ENCODE results near the gene CEP162.
"Not testable (repeated sequence)": the region's sequence is repeated elsewhere in the genome, so short reads cannot be mapped to it uniquely, and the experiment has no call there.

Gene CEP162

DNA sequence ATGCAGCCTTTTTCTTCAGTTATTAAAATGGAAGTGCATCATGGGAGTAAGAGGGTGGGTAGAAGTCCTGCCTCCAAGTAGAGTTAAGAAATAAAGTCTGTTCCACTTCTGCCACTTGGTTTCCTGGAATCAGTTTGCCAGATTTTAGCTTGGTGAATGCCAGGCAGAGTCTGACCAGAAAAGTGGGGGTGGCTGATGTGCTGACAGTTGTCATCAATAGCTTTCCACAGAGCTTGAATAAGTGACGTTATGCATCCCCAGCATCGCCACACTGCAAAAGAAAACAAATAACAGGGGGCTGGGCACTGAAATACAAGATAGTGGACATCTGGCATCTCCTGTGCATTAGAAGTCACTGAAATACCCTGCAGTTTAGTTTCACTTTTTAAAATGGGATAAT is 30.8 kb upstream of the CEP162 start:
- H3K4me3 ChIP-seq (ENCODE audit: low read length) = no peak overlapping the region
- TF ChIP-seq ZNF274 (IDR thresholded peaks at IDR 0.05; ENCODE audit: low read depth, low read length) = no peak

DNA sequence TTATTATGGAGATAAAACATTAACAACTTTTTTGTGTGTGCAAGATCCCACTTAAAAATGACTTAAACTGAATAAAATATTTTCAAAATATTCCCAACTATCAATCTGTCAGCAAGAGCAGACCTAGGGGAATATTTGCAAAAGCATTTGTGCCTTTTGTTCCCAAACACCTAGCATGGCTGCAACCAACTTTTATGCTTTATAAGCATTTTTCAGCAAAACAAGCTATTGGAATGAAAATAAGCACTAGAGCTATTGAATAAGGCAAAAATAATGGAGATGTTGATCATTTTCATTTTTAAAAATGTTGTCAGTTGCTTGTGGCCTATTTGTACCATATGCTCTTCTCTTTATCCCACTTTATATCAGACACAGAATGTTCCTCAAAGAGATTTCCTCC is 28.2 kb upstream of the CEP162 start:
- TF ChIP-seq ZNF274 (IDR thresholded peaks at IDR 0.05; ENCODE audit: low read depth, low read length) = no peak
- no peak overlapping the region for H3K4me3 ChIP-seq (ENCODE audit: low read length)

DNA sequence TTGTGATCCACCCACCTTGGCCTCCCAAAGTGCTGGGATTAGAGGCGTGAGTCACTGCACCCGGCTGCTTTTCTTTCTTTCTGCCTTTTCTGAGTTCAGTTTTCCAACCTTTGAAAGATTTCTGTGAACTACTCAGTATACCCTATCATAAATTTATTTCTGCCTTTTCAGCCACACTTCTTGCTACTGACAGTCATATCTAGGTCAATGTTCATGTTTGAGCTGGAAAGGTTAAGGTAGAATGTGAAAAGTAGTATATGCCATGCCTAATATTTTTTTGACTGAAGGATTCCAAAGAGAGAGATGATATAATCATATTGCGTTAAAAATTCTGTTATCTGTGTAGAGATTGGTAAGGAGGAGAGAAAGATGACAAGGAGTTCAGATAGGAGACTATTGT is 25.9 kb upstream of the CEP162 start:
- no peak for TF ChIP-seq ZNF274 (IDR thresholded peaks at IDR 0.05; ENCODE audit: low read depth, low read length)
- no peak overlapping the region for H3K4me3 ChIP-seq (ENCODE audit: low read length)

DNA sequence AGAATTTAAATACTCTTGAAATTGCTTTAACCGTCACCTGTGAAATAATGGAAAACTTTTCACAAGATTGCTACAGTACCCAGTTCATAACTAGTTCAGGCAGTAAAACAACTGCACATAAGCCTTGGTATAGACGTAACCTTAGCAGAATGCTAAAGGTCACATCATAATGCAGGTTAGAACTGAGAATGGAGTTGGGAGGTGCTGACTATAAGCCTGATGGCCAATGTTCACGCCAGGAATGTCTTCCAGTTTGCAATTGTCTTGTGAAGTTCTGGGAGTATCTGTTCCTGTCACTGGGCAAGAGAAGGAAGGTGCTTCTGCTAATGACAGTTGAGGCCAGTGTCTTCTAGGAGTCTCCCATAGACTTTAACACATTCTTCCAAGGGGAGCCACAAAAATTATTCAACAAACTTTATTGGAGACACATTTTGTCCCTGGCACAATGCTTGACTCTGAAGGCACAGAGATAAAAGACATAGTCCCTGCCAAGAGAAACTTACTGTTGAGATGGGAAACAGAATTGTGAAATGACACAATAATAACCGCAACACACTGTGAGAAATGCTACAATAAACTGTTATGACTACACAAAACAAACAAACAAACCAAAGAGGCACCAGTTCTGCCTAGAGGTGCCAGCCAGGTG is 24.6 kb upstream of the CEP162 start:
- H3K4me3 ChIP-seq (ENCODE audit: low read length) = no peak overlapping the region
- no peak for TF ChIP-seq ZNF274 (IDR thresholded peaks at IDR 0.05; ENCODE audit: low read depth, low read length)

DNA sequence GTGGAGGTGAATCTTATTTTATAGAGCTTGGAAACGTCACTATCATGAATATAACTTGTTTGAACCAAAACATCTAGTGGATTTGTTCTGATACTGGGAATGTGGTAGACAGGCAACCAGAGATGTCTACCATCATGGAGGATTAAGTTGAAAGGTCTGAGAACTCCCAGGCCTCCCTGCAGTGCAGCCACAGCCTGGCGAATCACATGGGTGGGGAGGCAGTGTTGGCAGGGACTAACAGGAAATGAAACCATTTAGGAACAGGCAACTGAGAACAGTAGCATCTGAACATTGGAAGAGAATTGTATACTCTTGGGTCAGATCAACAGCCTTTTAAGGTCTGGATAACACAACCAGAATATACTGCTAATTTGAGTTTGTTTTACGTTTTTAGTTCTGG is 22.3 kb upstream of the CEP162 start:
- no peak overlapping the region for H3K4me3 ChIP-seq (ENCODE audit: low read length)
- no peak for TF ChIP-seq ZNF274 (IDR thresholded peaks at IDR 0.05; ENCODE audit: low read depth, low read length)

DNA sequence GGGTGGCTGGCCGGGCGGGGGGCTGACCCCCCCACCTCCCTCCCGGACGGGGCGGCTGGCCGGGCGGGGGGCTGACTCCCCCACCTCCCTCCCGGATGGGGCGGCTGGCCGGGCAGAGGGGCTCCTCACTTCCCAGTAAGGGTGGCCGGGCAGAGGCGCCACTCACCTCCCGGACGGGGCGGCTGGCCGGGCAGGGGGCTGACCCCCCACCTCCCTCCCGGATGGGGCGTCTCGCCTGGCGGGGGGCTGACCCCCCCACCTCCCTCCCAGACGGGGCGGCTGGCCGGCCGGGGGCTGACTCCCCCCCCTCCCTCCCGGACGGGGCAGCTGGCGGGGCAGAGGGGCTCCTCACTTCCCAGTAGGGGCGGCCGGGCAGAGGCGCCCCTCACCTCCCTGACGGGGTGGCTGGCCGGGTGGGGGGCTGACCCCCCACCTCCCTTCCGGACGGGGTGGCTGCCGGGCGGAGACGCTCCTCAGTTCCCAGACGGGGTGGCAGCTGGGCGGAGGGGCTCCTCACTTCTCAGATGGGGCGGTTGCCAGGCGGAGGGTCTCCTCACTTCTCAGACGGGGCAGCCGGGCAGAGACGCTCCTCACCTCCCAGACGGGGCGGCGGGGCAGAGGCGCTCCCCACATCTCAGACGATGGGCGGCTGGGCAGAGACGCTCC is 17.1 kb upstream of the CEP162 start:
- H3K4me3 ChIP-seq (ENCODE audit: low read length) = not testable (repeated sequence)

DNA sequence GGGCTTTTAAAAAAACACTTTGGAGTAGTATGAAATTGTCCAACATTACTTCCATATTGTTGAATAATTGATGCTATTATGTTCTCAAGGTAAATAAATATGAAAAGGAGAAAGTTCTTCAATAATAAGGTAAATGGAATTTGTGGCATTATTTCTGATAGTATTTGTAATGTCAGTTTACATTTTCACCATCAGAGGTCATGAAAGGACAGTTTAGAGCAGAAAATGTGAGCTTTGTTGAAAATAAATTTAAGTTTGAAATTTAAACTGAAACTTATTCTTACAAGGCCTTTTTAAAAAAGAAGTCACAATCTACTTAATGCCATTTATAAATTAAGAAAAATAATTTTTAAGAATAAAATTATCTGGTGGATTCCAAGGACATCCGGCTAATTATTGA is 15.8 kb upstream of the CEP162 start:
- no peak for TF ChIP-seq ZNF274 (IDR thresholded peaks at IDR 0.05; ENCODE audit: low read depth, low read length)
- no peak overlapping the region for H3K4me3 ChIP-seq (ENCODE audit: low read length)

DNA sequence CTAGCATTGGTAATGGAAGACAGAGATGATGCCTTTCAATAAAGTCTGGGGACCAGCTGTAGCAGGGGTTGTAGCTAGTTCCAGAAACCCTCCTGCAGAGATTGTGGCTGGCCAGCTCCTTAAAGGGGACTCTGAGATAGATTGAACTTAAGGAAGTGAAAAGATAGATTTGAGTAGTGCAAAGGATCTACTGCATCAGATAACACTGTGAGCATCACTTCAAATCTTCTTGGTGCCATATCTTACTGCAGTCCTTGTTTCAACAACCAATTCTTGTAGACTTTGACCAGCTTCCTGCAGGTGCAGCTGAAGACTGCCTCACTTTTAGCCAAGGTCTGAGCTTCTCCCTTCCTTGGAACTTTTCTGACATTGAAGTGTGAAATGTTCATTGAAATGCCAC is 14.8 kb upstream of the CEP162 start:
- no peak for TF ChIP-seq ZNF274 (IDR thresholded peaks at IDR 0.05; ENCODE audit: low read depth, low read length)
- no peak overlapping the region for H3K4me3 ChIP-seq (ENCODE audit: low read length)

DNA sequence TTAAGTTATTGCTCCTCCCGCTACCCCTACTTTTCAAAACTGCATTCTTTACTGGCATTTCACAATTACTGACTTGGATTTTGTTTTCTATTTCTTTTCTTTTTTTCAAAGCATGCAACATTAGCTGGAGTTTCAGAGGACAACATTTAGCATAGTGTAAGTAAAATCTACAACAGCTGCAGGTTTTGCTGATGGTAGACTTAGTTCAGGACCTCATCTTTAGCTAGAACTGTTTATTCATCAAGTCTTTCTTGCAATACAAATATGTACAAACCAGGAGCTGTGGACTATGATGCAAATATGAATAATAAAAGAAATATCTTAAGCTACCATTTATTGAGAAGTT is 728 bp upstream of the CEP162 start:
- H3K4me3 ChIP-seq (ENCODE audit: low read length) = peak overlapping the region; percentile 89
- TF ChIP-seq ZNF274 (IDR thresholded peaks at IDR 0.05; ENCODE audit: low read depth, low read length) = no peak

DNA sequence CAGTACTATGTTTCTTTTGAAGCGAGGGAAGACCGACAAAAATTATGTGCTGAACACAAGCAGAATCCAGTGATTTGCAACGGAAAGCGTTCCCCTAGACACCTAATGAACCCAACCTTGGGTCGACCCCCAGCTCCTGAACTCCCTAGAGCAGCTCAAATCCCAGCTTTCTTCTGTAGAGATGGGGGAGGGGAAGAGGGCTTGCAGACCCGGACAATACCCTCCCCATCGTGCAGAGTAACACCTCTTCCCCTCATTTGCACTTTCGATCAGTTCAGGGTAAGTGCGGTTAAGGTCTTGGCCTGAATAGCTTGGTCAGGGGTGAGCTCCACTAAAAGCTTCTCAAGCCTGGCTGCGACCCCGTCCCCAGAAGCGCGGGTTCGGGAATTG is 404 bp downstream of the CEP162 start:
- no peak for TF ChIP-seq ZNF274 (IDR thresholded peaks at IDR 0.05; ENCODE audit: low read depth, low read length)
- H3K4me3 ChIP-seq (ENCODE audit: low read length) = peak overlapping the region; percentile 89

DNA sequence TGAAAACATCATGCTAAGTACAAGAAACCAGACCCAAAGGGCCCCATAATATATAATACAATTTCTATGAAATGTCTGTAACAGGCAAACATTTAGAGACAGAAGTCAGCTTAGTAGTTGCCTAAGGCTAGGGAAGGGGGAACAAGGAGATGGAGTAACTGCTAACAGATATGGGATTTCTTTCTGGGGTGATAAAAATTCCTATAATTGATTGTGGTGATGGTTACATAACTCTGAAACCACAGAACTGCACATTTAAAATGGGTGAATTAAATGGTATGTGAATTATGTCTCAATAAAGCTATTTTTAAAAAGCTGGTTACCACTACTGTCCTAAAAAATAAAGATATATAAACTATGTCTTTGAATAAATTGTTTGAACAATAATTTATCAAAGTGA is 3.2 kb downstream of the CEP162 start:
- no peak for TF ChIP-seq ZNF274 (IDR thresholded peaks at IDR 0.05; ENCODE audit: low read depth, low read length)
- H3K4me3 ChIP-seq (ENCODE audit: low read length) = no peak overlapping the region

DNA sequence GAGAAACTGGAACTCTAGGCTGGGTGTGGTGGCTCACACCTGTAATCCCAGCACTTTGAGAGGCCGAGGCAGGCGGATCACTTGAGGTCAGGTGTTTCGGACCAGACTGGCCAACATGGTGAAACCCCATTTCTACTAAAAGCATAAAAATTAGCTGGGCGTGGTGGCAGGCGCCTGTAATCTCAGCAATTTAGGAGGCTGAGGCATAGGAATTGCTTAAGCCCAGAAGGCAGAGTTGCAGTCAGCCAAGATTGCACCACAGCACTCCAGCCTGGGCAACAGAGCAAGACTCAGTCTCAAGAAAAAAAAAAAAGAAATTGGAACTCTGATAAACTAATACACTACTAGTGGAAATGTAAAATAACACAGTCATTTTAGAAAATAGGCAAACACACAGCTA is 3.8 kb downstream of the CEP162 start:
- not testable (repeated sequence) for H3K4me3 ChIP-seq (ENCODE audit: low read length)

DNA sequence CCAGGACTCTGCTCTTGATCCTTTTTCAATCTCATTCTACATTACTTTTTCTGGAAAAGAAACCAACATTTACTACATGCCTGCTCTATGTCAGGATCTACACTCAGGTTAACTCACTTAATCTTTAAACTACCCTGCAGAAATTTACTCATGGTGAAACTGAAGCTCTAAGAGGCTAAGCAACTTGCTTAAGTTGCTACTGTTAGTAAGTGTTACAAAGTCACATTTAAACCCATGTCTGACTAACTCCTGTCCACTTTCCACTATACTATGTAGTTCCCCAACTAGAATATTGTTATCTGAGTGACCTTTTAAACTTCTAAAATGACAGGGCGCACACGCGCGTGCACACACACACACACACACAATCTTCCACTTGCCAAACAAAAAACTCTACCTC is 5.0 kb downstream of the CEP162 start:
- no peak overlapping the region for H3K4me3 ChIP-seq (ENCODE audit: low read length)
- TF ChIP-seq ZNF274 (IDR thresholded peaks at IDR 0.05; ENCODE audit: low read depth, low read length) = no peak

DNA sequence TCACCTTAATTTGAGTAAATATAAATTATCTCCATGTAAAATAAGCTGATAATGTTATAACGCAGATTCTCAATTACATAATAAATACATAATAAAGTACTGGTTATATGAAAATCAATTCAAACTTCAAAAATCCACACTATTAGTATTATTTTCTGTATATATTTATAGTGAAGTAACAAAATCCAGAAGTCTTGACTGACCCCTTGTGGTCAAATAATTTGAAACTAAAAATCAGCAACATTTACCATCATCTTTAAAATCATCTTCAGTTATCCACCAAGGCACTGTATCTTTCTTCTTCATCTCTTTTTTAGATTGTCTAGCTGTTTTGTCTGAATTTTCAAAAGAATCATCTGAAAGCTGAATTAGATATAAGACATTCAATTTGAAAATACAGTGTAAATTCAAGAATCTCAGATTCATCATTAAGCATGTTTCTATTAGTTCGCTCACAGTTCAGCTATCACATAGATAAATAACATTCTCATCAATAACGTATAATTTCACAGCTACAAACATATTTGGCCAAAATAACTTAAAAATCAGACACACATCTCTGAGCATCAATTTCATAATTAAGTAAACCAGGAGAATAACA is 6.5 kb downstream of the CEP162 start:
- TF ChIP-seq ZNF274 (IDR thresholded peaks at IDR 0.05; ENCODE audit: low read depth, low read length) = no peak

DNA sequence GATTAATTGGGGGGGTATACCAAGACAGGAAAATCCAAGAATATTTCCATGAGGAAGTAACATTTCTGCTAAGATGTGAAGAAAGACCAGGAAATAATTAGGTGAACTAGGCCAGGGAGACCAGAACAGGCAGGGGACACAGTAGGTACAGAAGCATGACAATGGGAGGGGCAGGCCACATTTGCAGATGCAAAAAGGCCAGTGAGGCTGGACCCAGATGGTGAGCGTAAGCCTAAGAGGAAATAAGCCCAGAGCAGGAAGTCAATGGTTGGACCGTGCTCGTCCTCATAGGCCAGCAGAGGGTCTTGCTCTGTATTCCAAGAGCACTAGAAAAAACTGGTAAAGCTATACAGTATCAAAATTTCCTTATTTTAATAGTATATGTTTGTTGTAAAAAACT is 9.4 kb downstream of the CEP162 start:
- TF ChIP-seq ZNF274 (IDR thresholded peaks at IDR 0.05; ENCODE audit: low read depth, low read length) = no peak
- no peak overlapping the region for H3K4me3 ChIP-seq (ENCODE audit: low read length)

More for the DNA sequence above, 6.5 kb downstream of the CEP162 start:
- no peak overlapping the region for H3K4me3 ChIP-seq (ENCODE audit: low read length)

DNA sequence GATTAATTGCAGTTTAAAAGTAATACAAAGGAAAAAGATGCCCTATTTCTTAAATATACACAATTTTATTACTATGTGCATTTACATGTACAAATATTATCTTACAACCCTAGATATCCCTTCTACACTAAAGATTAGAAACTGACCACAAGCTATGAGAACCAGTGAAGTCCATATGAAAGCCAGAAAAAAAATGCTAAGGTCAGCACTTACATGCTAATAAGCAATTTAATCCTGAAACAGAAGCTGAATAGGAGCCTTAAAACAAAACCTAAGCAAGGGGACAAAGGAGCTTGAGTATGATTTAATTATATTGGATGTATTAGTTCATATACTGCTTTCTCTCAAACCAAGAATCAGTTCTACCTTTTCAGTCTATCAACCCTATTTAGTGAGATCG is 14.2 kb downstream of the CEP162 start:
- no peak for TF ChIP-seq ZNF274 (IDR thresholded peaks at IDR 0.05; ENCODE audit: low read depth, low read length)

More for the DNA sequence above, 14.2 kb downstream of the CEP162 start:
- H3K4me3 ChIP-seq (ENCODE audit: low read length) = no peak overlapping the region

Measured in GM08714 (cell line).